Measurements from ENCODE around the gene BDKRB1.

Gene BDKRB1

DNA sequence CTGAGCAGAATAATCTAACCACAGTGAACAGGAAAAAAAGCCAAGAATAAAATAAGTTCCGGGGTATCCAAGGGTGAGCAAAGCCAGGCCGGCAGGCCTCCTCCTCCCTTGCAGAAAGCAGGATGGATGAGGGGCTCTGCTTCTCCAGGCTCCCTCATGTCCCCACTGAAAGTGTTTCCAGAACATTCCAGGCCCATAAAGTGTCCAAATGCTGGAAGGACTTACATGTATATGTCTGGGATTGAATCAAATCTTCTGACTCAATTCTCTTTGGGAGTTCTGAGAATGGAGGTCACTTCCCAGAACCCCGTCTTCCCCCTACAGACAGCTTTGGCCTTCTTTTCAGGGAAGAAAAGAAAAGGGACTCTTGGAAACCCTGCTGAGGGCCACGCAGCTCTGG, 25.0 kb upstream of the BDKRB1 start:
- TF ChIP-seq, protein P1, sequence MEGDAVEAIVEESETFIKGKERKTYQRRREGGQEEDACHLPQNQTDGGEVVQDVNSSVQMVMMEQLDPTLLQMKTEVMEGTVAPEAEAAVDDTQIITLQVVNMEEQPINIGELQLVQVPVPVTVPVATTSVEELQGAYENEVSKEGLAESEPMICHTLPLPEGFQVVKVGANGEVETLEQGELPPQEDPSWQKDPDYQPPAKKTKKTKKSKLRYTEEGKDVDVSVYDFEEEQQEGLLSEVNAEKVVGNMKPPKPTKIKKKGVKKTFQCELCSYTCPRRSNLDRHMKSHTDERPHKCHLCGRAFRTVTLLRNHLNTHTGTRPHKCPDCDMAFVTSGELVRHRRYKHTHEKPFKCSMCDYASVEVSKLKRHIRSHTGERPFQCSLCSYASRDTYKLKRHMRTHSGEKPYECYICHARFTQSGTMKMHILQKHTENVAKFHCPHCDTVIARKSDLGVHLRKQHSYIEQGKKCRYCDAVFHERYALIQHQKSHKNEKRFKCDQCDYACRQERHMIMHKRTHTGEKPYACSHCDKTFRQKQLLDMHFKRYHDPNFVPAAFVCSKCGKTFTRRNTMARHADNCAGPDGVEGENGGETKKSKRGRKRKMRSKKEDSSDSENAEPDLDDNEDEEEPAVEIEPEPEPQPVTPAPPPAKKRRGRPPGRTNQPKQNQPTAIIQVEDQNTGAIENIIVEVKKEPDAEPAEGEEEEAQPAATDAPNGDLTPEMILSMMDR (IDR thresholded peaks at IDR 0.05; ENCODE audit: control extremely low read depth, extremely low read depth, low read depth, missing control alignments): no peak
- ChIA-PET POLR2A (no interaction called here), CTCF (interaction anchor here (1.3 kb wide), 1 partner anchor 8 kb away, joined by 3 read pairs; no protein-coding TSS in a partner anchor)
- no peak for DNase-seq (ENCODE audit: extremely low spot score)

DNA sequence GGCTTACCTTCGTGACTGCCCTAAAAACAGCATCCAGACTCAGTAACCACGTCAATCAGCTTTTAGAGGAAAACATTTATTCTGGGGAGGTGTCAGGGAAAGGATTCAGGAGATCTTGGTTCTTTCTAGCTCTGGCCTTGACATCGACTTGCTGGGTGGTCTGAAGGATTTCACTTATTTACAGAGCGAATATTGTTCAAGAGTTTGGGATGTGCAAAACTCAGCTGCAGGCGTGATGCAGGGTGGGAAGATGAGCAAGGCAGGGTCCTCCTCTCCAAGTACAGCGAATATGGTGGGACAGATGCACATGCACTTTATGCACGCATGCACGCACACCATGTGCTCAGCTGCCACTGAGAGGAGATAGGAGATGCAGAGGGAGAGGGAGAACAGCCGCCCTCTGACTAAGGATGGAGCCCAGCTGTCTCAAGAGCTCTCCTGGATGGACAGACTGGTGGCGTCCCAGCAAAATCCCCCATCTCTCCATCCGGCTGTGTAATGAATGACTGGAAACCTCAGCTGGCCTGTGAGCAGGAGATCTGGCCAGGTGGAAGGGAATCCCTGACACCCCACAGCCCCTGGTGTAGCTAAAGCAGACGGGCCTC, 24.4 kb upstream of the BDKRB1 start:
- TF ChIP-seq, protein P1 (IDR thresholded peaks at IDR 0.05; ENCODE audit: control extremely low read depth, extremely low read depth, low read depth, missing control alignments): no peak
- CTCF ChIA-PET: interaction anchor here (1.0 to 1.3 kb wide), 2 partner anchors 9 to 11 kb away, joined by 3 read pairs; no protein-coding TSS in a partner anchor
- POLR2A ChIA-PET: no interaction called here
- DNase-seq (ENCODE audit: extremely low spot score): no peak

DNA sequence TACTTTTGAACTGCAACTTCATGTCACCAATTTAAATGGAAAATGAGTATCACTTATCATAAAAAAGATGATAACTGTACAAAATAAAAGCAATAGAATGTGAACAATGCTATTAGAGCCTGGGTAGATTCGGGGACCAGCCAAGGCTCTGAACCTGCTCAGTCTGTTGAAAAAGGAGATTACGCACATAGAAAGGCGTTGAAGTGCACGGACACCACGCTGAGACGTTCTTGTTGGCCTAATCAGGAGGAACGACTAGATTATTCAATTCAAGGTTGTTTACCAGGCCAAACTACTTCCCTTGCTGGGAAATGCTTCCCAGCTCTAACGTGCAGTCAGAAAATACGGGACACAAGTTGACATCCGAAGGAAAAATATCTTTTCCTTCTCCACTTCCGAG, 23.5 kb upstream of the BDKRB1 start:
- TF ChIP-seq, protein P1 (IDR thresholded peaks at IDR 0.05; ENCODE audit: control extremely low read depth, extremely low read depth, low read depth, missing control alignments): no peak
- no peak for DNase-seq (ENCODE audit: extremely low spot score)
- ChIA-PET POLR2A (no interaction called here), CTCF (interaction anchor here (1.0 kb wide), 1 partner anchor 12 kb away, joined by 3 read pairs; no protein-coding TSS in a partner anchor)

DNA sequence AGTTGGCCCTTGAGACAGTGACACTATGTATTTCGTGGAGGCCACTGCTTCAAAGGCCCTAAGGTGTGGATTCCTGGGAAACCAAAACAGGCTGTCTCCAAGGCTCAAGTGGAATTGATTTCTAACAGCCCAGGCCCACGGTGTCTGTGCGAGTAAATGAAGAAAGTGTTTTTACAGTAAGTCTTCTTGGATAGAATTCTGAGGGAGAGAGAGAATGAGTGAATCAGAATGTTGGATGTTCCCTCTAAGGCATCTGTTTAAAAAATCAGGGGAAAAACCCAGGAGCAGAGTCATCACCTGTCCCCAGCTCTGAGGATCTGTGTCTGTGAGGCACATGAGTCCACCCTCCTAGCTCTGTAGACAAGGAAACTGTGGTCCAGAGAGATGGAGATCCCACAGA, 22.3 kb upstream of the BDKRB1 start:
- DNase-seq (ENCODE audit: extremely low spot score): no peak
- TF ChIP-seq, protein P1 (IDR thresholded peaks at IDR 0.05; ENCODE audit: control extremely low read depth, extremely low read depth, low read depth, missing control alignments): no peak
- ChIA-PET POLR2A (no interaction called here), CTCF (interaction anchor here (1.4 kb wide), 1 partner anchor 9 kb away, joined by 4 read pairs; no protein-coding TSS in a partner anchor)

DNA sequence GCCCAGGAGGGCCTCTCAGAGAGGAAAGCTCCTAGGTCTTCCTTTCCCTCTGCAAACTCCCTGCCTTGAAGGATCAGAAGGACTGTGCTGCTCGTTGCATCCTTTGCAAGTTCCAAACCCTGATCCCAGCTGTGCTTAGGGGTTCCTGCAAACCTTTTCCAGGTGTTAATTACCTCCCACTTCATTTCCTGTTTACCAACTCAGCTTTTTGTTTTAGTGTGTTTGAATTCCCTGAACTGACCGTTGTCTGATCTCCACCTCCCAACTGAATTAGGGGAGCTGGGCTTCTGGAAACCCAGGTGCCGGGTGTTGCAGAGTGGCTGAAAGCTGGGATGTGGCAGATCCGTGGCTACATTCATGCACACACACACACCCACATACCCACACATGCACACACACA, 20.6 kb upstream of the BDKRB1 start:
- no peak for DNase-seq (ENCODE audit: extremely low spot score)
- ChIA-PET POLR2A (no interaction called here), CTCF (interaction anchor here (1.5 kb wide), 1 partner anchor 26 kb away, joined by 3 read pairs; no protein-coding TSS in a partner anchor)
- TF ChIP-seq, protein P1 (IDR thresholded peaks at IDR 0.05; ENCODE audit: control extremely low read depth, extremely low read depth, low read depth, missing control alignments): no peak

DNA sequence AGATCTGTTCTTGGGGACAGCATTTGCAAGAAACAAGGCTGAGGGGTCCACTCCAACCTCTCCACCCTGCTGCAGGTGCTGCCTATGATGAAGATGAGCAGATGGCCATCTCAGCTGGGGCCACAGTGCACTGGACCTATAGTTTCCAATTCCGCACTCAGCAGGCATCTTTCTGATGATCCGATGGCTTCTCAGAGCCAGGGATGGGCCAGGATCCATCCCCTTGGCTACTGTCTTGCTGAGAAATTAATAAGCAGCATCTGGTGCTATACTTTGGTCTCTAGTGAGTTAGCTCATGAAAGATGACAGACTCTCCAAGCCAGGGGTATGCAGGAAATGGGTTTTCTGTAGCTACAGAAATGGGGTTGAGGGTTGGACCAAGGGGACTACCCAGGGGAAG, 18.4 kb upstream of the BDKRB1 start:
- POLR2A ChIA-PET: no interaction called here
- DNase-seq (ENCODE audit: extremely low spot score): no peak
- TF ChIP-seq, protein P1 (IDR thresholded peaks at IDR 0.05; ENCODE audit: control extremely low read depth, extremely low read depth, low read depth, missing control alignments): no peak
- CTCF ChIA-PET: no interaction called here

Data from GM10248 (cell line).